Activated naive CD4-positive, alpha-beta T cell treated with anti-CD3 and anti-CD28 coated beads for 36 hours (primary cell): ENCODE results near the gene JUND. TPM values are rescaled to one million over a fixed set of nuclear protein-coding genes. Genes with fewer than 3 reads are reported as not detected.

Experiments
- CTCF ChIA-PET: fragments of 350-600 bp; sonication (Branson Sonifier 250); formaldehyde crosslinking; loops from one replicate; lab custom pipeline; 2021; ENCODE audit warnings: antibody characterized with exemption; lab: Charles Lee
- DNase-seq: peaks from one replicate; pipeline ENCODE4 v3.0.0-alpha.2; 2020
- H3K27ac Mint-ChIP-seq: one replicate; pipeline ENCODE4 v1.8.0; 2021; ENCODE audit warnings: mild to moderate bottlenecking, mixed read lengths
- H3K27me3 Mint-ChIP-seq: one replicate; pipeline ENCODE4 v1.8.0; 2021; ENCODE audit warnings: low read depth, mixed read lengths
- H3K36me3 Mint-ChIP-seq: one replicate; pipeline ENCODE4 v1.8.0; 2021; ENCODE audit warnings: low read depth, mixed read lengths
- H3K4me1 Mint-ChIP-seq: one replicate; pipeline ENCODE4 v1.8.0; 2021; ENCODE audit warnings: low read depth, mixed read lengths
- H3K4me3 Mint-ChIP-seq: one replicate; pipeline ENCODE4 v1.8.0; 2021; ENCODE audit warnings: mild to moderate bottlenecking, moderate library complexity, mixed read lengths
- H3K9me3 Mint-ChIP-seq: one replicate; pipeline ENCODE4 v1.8.0; 2021; ENCODE audit warnings: mixed read lengths
- intact Hi-C: fragments of 100-400 bp; cut with micrococcal nuclease; formaldehyde crosslinking; loops from one replicate; pipeline ENCODE4 v1.15.1; 2023
- total RNA-seq, 2 experiments: library from RNA; stranded (reverse); gene quantifications; one replicate each; pipeline ENCODE4 v1.2.3, GENCODE V29; 2021

The JUND gene
- total RNA-seq, 2 experiments from 2014 or later = 87.9 to 105 TPM

GRCh38 chr19:18307271-18307681 lies 25.9 kb upstream of the JUND start:
- H3K27me3 Mint-ChIP-seq = no peaks in the 10 kb centered on the region
- peak; percentile 62 for DNase-seq
- no peaks in the 10 kb centered on the region for H3K9me3 Mint-ChIP-seq

GRCh38 chr19:18306888-18307260 lies 25.5 kb upstream of the JUND start:
- Mint-ChIP-seq H3K27ac (peak overlapping the region; percentile 88), H3K36me3 (peaks cover 14% of the 10 kb centered on the region), H3K27me3 (no peaks in the 10 kb centered on the region), H3K4me1 (peaks cover 38% of the 10 kb centered on the region), H3K9me3 (no peaks in the 10 kb centered on the region), H3K4me3 (no peak overlapping the region)
- CTCF ChIA-PET = interaction anchor here (0.6 to 1.4 kb wide), 6 partner anchors 10 to 48 kb away, joined by 3 to 11 read pairs (median 4); partner anchors contain the start of gene LSM4
- intact Hi-C loops = no loop called here
- no peak for DNase-seq

More at GRCh38 chr19:18307271-18307681, 25.9 kb upstream of the JUND start:
- CTCF ChIA-PET = interaction anchor here (0.6 to 1.4 kb wide), 5 partner anchors 9 to 48 kb away, joined by 3 to 11 read pairs (median 4); partner anchors contain the start of gene LSM4
- peaks cover 14% of the 10 kb centered on the region for H3K36me3 Mint-ChIP-seq
- intact Hi-C loops = no loop called here
- peaks cover 38% of the 10 kb centered on the region for H3K4me1 Mint-ChIP-seq
- peak overlapping the region; percentile 88 for H3K27ac Mint-ChIP-seq
- H3K4me3 Mint-ChIP-seq = peak overlapping the region; percentile 9

- H3K27me3 Mint-ChIP-seq = no peaks in the 10 kb centered on the region
- CTCF ChIA-PET = interaction anchor here (0.7 to 1.4 kb wide), 5 partner anchors 10 to 27 kb away, joined by 3 to 11 read pairs (median 4); partner anchors contain the start of gene LSM4
- peaks cover 41% of the 10 kb centered on the region for H3K4me1 Mint-ChIP-seq
- peak overlapping the region; percentile 4 for H3K4me3 Mint-ChIP-seq
- DNase-seq = no peak
- peaks cover 14% of the 10 kb centered on the region for H3K36me3 Mint-ChIP-seq
- H3K9me3 Mint-ChIP-seq = no peaks in the 10 kb centered on the region
- H3K27ac Mint-ChIP-seq = peak overlapping the region; percentile 100
- intact Hi-C loops = no loop called here
Observed at GRCh38 chr19:18306209-18306887, 24.9 kb upstream of the JUND start.

GRCh38 chr19:18304458-18305310 lies 23.3 kb upstream of the JUND start:
- Mint-ChIP-seq H3K27me3 (no peaks in the 10 kb centered on the region), H3K4me1 (peaks cover 42% of the 10 kb centered on the region), H3K9me3 (no peaks in the 10 kb centered on the region), H3K27ac (peak overlapping the region; percentile 100), H3K4me3 (peak overlapping the region; percentile 97), H3K36me3 (peaks cover 14% of the 10 kb centered on the region)
- DNase-seq = peak; percentile 87
- intact Hi-C loops = loop anchor here (1.0 kb wide), 5 partner anchors 10 to 23 kb away; partner anchors contain the start of genes JUND and LSM4
- CTCF ChIA-PET = interaction anchor here (1.0 to 10.1 kb wide), 7 partner anchors 13 to 26 kb away, joined by 5 to 145 read pairs (median 11); partner anchors contain the start of genes JUND and LSM4

GRCh38 chr19:18304208-18304457 lies 22.7 kb upstream of the JUND start:
- peak; percentile 51 for DNase-seq
- CTCF ChIA-PET = interaction anchor here (1.0 to 10.1 kb wide), 7 partner anchors 12 to 26 kb away, joined by 5 to 145 read pairs (median 11); partner anchors contain the start of genes JUND and LSM4
- H3K9me3 Mint-ChIP-seq = no peaks in the 10 kb centered on the region
- peak overlapping the region; percentile 100 for H3K27ac Mint-ChIP-seq
- H3K27me3 Mint-ChIP-seq = no peaks in the 10 kb centered on the region
- peaks cover 14% of the 10 kb centered on the region for H3K36me3 Mint-ChIP-seq
- intact Hi-C loops = loop anchor here (1.0 kb wide), 5 partner anchors 10 to 23 kb away; partner anchors contain the start of genes JUND and LSM4
- H3K4me1 Mint-ChIP-seq = peaks cover 45% of the 10 kb centered on the region
- H3K4me3 Mint-ChIP-seq = peak overlapping the region; percentile 97

- peak overlapping the region; percentile 11 for H3K4me3 Mint-ChIP-seq
- peaks cover 54% of the 10 kb centered on the region for H3K4me1 Mint-ChIP-seq
- intact Hi-C loops = no loop called here
- H3K27ac Mint-ChIP-seq = peak overlapping the region; percentile 67
- H3K9me3 Mint-ChIP-seq = no peaks in the 10 kb centered on the region
- no peaks in the 10 kb centered on the region for H3K27me3 Mint-ChIP-seq
- no peak for DNase-seq
- CTCF ChIA-PET = interaction anchor here (1.6 to 10.1 kb wide), 3 partner anchors 10 to 25 kb away, joined by 3 to 145 read pairs (median 24); partner anchors contain the start of gene JUND
- H3K36me3 Mint-ChIP-seq = peaks cover 4% of the 10 kb centered on the region
Observed at GRCh38 chr19:18301718-18302111, 20.3 kb upstream of the JUND start.

- peaks cover 2% of the 10 kb centered on the region for H3K36me3 Mint-ChIP-seq
- intact Hi-C loops = no loop called here
- peak overlapping the region; percentile 67 for H3K27ac Mint-ChIP-seq
- no peaks in the 10 kb centered on the region for H3K27me3 Mint-ChIP-seq
- DNase-seq = no peak
- H3K9me3 Mint-ChIP-seq = no peaks in the 10 kb centered on the region
- peaks cover 49% of the 10 kb centered on the region for H3K4me1 Mint-ChIP-seq
- CTCF ChIA-PET = interaction anchor here (1.6 to 10.1 kb wide), 3 partner anchors 9 to 26 kb away, joined by 3 to 145 read pairs (median 24); partner anchors contain the start of gene JUND
- H3K4me3 Mint-ChIP-seq = no peak overlapping the region
Observed at GRCh38 chr19:18300930-18301717, 19.7 kb upstream of the JUND start.

- CTCF ChIA-PET = interaction anchor here (0.7 to 10.1 kb wide), 2 partner anchors 21 to 212 kb away, joined by 3 to 145 read pairs; partner anchors contain the start of gene JUND
- Mint-ChIP-seq H3K27ac (no peak overlapping the region), H3K36me3 (no peaks in the 10 kb centered on the region), H3K9me3 (no peaks in the 10 kb centered on the region), H3K27me3 (no peaks in the 10 kb centered on the region), H3K4me3 (no peak overlapping the region), H3K4me1 (peaks cover 46% of the 10 kb centered on the region)
- intact Hi-C loops = no loop called here
- DNase-seq = no peak
Observed at GRCh38 chr19:18299654-18300053, 18.2 kb upstream of the JUND start.

- H3K4me1 Mint-ChIP-seq = peaks cover 55% of the 10 kb centered on the region
- no peaks in the 10 kb centered on the region for H3K9me3 Mint-ChIP-seq
- H3K4me3 Mint-ChIP-seq = no peak overlapping the region
- no peaks in the 10 kb centered on the region for H3K27me3 Mint-ChIP-seq
- CTCF ChIA-PET = interaction anchor here (0.7 to 10.1 kb wide), 2 partner anchors 20 to 24 kb away, joined by 6 to 145 read pairs; partner anchors contain the start of gene JUND
- H3K36me3 Mint-ChIP-seq = no peaks in the 10 kb centered on the region
- intact Hi-C loops = loop anchor here (1.0 kb wide), 1 partner anchor 8 kb away; no protein-coding TSS in a partner anchor
- H3K27ac Mint-ChIP-seq = peak overlapping the region; percentile 75
- peak; percentile 66 for DNase-seq
Observed at GRCh38 chr19:18298601-18299000, 17.2 kb upstream of the JUND start.

- Mint-ChIP-seq H3K4me1 (peaks cover 59% of the 10 kb centered on the region), H3K27me3 (no peaks in the 10 kb centered on the region), H3K4me3 (no peak overlapping the region), H3K36me3 (no peaks in the 10 kb centered on the region), H3K27ac (no peak overlapping the region), H3K9me3 (no peaks in the 10 kb centered on the region)
- CTCF ChIA-PET = interaction anchor here (0.7 to 10.1 kb wide), 3 partner anchors 19 to 31 kb away, joined by 3 to 145 read pairs (median 4); partner anchors contain the start of gene JUND
- intact Hi-C loops = no loop called here
- no peak for DNase-seq
Observed at GRCh38 chr19:18297308-18297707, 15.9 kb upstream of the JUND start.

- no peak overlapping the region for H3K4me3 Mint-ChIP-seq
- H3K27ac Mint-ChIP-seq = no peak overlapping the region
- CTCF ChIA-PET = no interaction called here
- DNase-seq = no peak
- peaks cover 70% of the 10 kb centered on the region for H3K4me1 Mint-ChIP-seq
- H3K36me3 Mint-ChIP-seq = peaks cover 1% of the 10 kb centered on the region
- intact Hi-C loops = loop anchor here (2.0 kb wide), 1 partner anchor 14 kb away; the partner anchor contains the start of gene JUND
- H3K9me3 Mint-ChIP-seq = no peaks in the 10 kb centered on the region
- H3K27me3 Mint-ChIP-seq = no peaks in the 10 kb centered on the region
Observed at GRCh38 chr19:18295034-18295451, 13.6 kb upstream of the JUND start.
